HFF-Myc (cell line): Measurements from ENCODE around the gene TEX19.
"Not testable (repeated sequence)": the region's sequence is repeated elsewhere in the genome, so short reads cannot be mapped to it uniquely, and the experiment has no call there.

Source experiments
- DNase-seq: peaks from one replicate; pipeline ENCODE4 v3.0.0-alpha.2; 2011; ENCODE audit warnings: low read depth; ENCODE audit errors: extremely low read depth
- H3K4me3 ChIP-seq: replicated peaks from 2 replicates; pipeline ENCODE4 v1.5.1; 2011; ENCODE audit warnings: low read depth, mild to moderate bottlenecking, control low read depth, low read length
- TF ChIP-seq, protein P1 (sequence below): IDR thresholded peaks from 2 replicates; pipeline ENCODE4 v1.5.1; 2012; ENCODE audit warnings: mild to moderate bottlenecking, low read depth, low read length, control low read depth; ENCODE audit errors: missing control alignments

Gene TEX19

DNA sequence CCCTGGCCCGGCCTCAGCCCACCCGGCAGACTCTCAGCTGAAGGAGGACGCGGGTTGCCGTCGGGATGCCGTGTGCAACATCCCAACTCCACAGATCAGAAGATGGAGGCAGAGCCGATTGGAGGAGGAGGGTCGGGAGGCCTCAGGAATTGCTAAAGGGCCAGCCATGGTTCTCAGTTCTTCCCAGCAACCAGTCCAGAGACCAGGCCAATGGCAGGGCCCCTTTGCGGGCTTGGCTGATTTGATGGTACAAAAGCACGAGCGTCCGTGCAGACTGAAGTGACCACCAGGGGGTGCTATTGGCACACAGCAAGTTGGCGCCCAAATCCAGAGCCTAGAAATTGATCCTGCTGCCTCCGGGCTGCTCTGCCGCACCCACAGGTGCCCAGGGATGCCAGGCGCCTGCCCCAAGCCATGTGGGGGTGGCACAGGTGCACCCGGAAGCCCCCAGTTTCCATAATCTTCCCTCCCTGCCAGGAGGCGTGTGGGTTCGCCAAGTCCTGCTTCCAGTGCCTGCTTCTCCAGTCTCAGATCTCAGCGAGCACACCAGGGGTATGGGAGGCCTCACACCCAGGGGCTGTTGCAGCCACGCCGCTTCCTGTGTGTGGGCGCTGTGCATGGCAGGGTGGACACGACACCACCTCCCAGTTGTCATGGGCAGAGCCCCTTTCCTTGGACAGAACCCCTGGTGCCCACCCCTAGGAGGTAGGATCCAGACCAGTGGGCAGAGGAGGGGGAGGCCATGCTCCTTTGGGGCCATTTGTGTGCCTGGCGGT, 7.1 kb upstream of the TEX19 start:
- H3K4me3 ChIP-seq, result no peak overlapping the region
- peak; percentile 75 for DNase-seq
- TF ChIP-seq, protein P1, sequence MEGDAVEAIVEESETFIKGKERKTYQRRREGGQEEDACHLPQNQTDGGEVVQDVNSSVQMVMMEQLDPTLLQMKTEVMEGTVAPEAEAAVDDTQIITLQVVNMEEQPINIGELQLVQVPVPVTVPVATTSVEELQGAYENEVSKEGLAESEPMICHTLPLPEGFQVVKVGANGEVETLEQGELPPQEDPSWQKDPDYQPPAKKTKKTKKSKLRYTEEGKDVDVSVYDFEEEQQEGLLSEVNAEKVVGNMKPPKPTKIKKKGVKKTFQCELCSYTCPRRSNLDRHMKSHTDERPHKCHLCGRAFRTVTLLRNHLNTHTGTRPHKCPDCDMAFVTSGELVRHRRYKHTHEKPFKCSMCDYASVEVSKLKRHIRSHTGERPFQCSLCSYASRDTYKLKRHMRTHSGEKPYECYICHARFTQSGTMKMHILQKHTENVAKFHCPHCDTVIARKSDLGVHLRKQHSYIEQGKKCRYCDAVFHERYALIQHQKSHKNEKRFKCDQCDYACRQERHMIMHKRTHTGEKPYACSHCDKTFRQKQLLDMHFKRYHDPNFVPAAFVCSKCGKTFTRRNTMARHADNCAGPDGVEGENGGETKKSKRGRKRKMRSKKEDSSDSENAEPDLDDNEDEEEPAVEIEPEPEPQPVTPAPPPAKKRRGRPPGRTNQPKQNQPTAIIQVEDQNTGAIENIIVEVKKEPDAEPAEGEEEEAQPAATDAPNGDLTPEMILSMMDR, result peak; percentile 89

DNA sequence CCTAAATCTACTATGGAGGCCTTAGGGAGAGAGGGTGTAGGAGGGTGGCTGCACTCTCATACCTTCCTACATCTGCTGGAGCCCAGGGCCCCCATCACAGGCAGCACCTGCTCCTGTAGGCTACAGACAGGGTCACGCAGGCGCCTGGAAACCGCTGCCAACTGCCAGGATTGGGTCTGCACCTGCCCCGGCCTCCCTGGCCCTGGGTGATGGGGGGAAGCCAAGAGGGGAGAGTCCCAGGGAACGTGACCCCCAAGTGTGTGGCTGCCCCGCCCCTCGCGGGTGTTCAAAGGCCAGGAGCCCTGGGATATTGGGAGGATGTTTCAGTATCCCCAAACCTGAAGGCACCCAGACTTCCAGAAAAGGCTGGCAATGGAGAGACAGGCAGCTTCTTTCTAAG, 5.6 kb upstream of the TEX19 start:
- no peak for DNase-seq
- no peak overlapping the region for H3K4me3 ChIP-seq
- TF ChIP-seq, protein P1, result no peak

DNA sequence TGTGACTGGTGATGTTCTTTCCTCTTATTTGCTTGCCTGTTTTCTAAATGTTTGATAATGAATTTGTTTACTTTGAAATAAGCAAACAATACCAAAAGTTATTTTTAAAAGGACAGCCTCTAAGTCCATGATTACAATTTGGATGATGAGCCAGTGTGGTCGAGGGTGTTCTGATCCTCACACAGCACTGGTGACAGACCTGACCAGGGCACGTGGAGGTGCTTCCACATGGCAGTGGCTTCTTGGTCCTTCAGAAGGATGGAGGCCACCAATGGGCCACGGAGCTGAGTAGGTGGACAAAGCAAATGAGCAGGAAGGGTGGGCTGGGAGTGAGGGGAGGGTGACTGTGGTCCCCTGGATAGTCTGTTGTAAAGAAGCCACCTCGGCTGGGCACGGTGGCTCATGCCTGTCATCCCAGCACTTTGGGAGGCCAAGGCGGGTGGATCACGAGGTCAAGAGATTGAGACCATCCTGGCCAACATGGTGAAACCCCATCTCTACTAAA, 4.2 kb upstream of the TEX19 start:
- H3K4me3 ChIP-seq, result no peak overlapping the region
- TF ChIP-seq, protein P1, result no peak
- DNase-seq, result no peak

DNA sequence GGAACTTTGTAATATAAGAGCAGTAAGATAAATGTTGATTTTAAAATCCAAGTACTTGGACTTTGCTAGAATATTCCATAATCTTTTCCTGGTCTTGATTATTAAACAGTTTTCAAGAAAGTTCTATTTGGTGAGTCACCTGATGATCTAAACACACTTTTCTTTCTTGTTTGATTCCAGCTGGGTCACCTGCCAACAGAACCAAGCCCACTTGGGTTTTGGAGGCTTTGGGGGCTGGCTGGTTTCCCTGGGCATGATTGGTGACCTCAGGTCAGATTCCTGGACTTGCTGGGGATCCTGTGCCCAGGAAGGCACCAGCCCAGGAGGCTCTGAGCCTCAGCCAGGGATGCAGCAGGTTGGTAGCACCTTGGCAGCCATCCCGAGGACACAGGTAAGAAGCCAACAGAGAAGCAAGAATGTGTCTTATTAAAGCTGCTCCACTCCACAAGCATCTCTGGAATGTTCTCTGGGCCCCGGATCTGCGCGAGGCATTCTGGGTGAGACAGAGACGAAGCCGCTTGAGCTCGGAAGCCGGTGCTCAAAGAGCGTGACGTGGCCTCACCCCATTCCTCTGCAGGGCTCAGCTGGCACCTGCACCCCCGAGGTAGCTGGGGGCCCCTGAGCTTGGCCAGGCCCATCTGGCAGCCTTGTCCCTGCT, 3.1 kb upstream of the TEX19 start:
- DNase-seq, result no peak
- TF ChIP-seq, protein P1, result no peak

DNA sequence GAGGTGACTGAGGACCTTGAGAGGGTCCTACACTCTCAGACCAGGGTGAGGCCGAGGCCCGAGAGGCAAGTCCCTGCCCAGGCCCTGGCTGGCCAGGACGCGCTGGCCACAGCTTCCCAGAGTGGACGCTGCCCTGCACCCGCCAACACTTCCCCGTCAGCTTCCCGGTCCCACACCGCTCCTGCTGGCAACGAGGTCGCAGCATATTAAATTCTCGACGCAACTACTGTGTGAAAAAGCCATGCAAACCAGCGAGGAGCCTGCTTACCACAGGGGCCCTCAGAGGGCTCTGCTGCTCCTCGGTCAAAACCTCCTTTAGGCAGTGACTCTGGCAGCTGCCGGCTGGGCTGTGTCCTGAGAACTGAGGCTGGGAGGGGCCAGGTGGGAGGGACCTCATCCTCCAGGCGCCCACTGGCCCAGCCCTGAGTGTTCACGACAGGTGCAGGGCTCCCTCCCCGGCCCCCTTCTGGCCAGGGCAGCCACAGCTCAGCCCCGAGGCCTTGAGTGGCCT, 2.1 kb upstream of the TEX19 start:
- no peak for DNase-seq
- no peak overlapping the region for H3K4me3 ChIP-seq
- TF ChIP-seq, protein P1, result no peak

More for the DNA sequence above, 3.1 kb upstream of the TEX19 start:
- H3K4me3 ChIP-seq, result no peak overlapping the region

DNA sequence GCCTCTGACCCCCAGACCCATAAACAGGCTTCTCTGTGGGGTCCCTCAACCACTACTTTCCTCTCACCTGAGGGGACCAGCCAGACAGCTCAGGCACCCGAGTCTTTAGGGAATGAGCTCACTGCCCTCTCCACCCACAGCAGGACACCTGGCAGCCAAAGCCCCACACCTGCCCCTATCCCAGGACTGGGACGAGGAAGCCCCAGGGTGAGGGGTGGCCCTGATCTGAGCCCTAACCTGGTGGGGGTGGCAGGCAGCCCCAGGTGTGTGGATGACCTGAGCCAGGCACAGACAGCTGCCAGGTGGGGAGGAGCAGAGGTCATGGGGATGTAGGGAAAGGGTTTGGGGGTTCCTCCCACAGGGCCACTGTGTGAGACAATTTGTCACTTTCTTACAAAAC, 1.7 kb upstream of the TEX19 start:
- H3K4me3 ChIP-seq, result no peak overlapping the region
- TF ChIP-seq, protein P1, result no peak
- DNase-seq, result no peak

DNA sequence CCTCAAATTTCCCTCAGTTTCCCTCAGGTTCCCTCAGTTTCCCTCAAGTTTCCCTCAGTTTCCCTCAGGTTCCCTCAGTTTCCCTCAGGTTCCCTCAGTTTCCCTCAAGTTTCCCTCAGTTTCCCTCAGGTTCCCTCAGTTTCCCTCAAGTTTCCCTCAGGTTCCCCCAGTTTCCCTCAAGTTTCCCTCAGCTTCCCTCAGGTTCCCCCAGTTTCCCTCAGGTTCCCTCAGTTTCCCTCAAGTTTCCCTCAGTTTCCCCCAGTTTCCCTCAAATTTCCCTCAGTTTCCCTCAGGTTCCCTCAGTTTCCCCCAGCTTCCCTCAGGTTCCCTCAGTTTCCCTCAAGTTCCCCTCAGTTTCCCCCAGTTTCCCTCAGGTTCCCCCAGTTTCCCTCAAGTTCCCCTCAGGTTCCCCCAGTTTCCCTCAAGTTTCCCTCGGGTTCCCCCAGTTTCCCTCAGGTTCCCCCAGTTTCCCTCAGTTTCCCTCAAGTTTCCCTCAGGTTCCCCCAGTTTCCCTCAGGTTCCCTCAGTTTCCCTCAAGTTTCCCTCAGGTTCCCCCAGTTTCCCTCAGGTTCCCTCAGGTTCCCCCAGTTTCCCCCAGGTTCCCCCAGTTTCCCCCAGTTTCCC, 516 bp downstream of the TEX19 start:
- not testable (repeated sequence) for H3K4me3 ChIP-seq, DNase-seq
